T-helper 9 cell (primary cell): ENCODE measurements around the gene TSKU.

ENCODE experiments used
- DNase-seq: peaks from one replicate; pipeline ENCODE4 v3.0.0-alpha.2; 2020

The TSKU gene

DNA sequence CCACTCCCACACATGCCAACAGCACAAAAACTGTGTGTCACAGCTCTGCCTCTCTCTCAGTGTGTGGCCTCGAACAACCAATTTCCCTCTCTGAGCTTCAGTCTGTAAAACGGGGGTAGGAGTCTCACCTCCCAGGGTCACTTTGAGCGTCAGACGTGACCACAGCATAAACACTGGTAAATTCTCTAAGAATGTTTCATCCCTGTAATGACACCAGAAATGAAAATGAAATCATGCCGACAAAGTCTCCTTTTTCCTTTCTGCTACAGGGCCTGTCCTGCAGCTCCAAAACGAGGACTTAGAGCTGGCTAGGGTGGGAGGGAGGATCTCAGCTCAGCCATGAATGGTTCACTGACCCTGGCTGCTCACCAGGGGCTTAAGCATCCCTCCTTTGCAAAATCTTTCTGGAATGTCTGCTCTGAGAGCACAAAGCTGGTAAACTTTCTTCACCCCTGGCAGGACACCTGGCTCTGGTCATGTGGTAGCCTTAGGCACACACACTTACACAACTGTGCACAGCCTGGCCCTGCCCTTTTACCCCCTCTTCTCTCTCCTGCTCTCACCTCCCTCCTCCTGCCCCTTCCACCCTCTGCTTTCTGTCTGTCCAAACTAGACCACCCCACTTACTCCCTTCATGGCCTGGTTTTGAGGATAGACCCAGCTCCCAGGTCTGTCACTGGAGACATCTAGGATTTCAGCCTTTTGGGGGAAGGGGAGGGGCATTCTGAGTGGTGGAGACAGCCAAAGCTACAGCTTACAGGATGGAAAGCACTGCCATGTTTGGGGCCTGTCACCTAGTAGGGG, 12.3 kb upstream of the TSKU start:
- no peak for DNase-seq

- DNase-seq: no peak
Observed at GRCh38 chr11:76771446-76772099, 11.6 kb upstream of the TSKU start.

- DNase-seq: no peak
Observed at GRCh38 chr11:76772100-76772782, 10.9 kb upstream of the TSKU start.

DNA sequence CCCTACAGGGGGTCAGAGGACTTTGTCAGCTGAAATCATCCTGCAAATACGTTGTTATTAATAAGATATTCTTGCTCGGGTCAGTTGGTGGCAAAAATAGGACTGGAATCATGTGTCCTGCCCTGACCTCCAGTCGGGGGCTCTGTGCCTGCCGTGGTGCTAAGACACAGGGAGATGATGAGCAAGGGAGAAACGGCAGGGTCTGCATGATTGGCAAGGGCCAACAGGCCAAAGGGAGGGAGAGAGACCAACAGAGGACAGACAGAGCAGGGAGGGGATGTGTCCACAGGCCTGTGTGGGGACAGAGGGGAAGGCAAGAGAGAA, 10.4 kb upstream of the TSKU start:
- DNase-seq: no peak

DNA sequence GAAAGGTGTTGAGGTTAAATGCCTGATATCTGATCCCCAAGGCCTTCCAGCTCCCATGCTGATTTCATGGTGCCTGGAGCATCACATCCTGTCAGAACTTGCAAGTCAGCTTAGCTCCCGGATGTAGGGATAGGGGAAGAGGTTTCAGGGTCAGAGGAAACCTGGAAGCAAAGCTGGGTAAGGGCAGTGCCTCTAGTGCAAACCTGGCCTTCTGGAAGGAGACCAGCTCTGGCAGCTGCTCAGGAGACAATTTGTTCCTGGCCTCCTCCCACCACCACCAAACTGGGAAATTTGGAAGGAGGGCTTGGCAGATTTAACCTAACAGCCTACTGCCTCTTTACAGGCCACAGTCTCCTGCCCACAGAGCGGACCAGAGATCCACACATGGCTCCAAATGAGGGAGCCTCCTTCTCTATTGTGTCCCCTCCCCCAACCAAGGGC, 9.2 kb upstream of the TSKU start:
- no peak for DNase-seq

- DNase-seq: no peak
Observed at GRCh38 chr11:76776472-76776871, 6.7 kb upstream of the TSKU start.

DNA sequence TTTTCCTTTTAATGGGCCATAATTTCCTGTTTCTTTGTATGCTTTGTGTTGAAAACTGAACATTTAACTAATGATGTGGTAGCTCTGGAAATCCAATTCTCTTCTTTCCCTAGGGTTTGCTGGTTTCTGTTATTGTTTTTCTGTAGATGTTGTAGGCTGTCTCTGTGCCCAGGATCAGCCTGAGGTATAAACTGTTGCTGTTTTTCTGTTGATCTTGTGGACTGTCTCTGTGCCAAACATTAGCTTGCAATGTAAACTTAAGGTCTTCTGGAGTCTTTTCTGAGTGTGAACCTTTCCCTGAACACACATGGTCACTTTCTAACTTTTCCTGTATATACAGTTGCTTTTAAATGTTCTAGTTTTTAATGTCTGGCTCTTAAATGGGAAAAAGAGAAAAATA, 5.9 kb upstream of the TSKU start:
- DNase-seq: no peak

- DNase-seq: no peak
Observed at GRCh38 chr11:76777876-76778275, 5.3 kb upstream of the TSKU start.

DNA sequence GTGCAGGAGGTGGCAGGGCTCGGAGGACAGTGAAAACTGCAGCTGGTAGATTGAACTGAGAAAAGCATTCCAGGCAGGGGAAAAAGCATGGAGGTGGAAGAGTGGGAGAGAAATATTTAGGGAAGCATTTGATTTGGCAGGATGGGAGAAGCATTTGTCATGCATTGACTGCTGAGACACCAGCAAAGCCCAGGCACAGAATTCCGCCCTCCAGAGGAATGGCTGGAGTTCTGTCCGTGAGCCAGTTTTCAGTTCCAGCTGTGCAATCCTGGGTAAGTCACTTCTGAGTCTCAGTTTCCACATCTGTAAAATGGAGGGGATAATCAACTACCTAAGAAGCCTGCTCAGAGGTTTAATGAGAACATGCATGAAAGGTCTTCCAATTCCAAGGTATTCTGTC, 4.3 kb upstream of the TSKU start:
- no peak for DNase-seq

DNA sequence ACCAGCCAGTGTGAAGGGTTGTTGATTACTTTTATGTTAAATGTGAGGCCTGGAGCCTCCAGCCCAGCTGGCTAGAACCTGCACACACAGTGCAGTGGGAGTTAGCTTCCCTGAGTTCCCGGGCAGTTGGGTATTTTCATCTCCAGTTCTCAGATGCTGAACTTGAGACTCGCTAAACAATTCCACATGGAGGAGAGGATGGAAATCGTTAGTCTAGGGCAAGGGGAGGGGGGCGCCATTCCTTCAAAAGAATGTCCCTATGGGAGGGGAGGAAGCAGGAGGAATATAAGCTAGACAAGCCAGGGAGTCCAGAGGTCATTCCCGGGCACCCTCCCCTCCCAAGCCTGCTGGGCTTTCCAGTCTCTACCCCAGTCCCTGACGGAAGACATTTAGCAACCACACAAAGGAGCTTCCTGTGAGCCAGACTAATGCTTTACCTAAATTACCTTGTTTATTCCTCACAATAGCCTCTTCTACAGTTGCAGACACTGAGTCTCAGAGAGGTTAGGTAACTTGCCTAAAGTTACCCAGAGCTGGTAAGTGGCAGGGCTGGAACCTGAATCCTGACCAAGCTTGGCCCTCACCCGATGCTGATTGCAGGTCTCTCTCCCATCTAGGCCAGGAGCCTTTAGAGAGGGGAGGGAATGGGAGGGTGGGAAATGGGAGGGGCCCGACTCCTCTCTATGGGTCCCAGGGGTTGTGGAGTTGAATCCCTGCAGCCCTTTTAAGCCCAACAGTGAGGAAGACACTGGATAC, 1.9 kb upstream of the TSKU start:
- no peak for DNase-seq

GRCh38 chr11:76781807-76782530, 1.2 kb upstream of the TSKU start:
- no peak for DNase-seq

DNA sequence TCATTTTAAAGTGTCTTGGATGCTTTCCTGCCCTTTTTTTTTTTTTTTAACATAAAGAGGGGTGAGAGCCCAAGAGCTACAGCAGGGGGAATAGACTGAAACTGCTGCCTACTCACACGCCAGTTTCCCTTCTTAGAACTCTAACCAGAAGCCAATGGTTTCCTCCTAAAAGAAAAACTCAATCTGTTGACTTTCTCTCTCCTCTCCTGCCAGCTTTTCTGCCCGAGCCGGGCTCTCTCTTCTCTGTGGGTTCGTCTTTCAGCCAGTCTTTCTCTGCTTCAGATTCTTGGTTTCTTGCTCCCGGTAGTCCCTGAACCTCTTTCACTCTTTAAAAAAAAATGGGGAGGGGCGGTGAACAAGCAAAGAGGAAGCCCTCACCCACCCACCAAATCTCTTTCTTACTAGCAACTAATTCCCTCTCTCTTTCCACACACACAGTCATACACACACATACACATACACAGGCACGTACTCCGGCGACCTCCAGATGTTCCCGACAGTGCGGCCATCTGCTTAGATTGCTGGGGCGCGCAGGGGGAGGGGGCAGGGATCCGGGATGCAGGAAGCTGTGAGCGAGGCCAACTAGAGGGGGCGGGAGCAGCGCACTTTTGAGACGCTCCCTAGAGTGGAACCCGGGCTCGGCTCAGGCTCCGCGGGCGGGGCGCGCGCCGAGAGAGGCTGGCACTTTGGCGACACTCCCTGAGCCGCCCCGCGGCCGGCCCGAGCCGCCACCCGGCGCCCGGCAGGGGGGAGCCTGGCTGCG, 444 bp upstream of the TSKU start:
- no peak for DNase-seq

DNA sequence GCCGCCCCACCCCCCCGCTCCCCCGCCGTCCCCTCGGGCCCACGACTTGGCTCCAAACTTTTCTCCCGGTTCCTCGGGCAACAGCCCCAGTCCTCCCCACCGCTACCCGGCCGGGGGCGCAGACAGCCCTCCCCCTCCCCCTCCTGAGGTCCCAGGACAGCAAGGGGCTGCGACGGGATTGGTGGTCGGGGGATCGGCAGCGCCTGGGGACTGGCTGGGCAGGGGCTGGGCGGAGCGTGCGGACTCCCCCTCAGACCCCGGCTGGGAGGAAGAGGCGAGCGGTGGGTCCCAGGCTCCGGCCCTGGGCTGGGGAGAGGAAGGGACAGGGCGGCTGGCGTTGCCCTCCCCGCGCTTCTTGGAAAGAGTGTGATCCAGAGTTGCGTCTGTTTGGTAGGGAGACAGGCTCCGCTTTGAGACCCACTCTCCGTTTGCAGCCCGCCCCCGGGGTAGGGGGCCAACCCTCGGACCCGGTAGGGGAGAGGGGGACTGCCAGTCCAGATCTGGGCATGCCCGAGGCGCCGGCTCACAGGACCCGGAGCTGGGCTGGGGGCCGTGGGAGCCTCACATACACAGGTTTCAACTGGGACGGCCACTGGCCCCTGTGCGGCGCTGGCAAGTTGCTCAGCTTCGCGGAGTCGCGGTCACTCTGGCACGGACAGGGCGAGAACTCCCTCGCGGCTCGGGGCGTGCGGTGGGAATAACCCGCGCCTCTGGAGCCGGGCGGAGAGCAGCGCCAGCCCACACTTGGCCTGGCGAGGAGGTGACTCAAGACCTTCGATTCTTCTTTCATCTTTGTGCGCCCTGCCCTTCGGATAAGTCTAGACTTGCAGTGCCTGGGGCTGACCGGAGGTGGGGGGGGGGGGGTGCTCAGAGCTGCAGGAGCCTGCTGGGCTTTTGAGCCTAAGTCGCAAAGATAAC, 999 bp downstream of the TSKU start:
- DNase-seq: no peak

DNA sequence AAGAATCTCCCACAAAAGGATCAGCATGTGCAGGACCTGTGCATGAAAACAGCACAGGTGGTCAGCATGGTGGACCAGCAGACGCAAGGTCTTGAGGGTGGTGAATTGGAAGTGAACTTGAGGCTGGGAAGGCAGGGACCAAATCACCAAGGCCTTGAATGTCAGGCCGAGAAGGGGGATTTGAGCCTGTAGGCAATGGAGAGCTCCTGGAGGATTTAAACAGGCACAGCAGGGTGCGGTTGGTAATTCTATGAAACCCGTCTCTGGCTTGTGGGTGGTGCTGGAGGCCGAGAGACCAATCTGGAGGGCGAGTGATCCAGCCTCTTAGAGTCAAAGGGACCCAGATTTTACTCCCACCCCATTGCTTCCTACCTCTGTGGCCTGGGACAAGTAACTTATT, 2.4 kb downstream of the TSKU start:
- DNase-seq: no peak

GRCh38 chr11:76786016-76786415, 2.9 kb downstream of the TSKU start:
- no peak for DNase-seq

GRCh38 chr11:76786441-76787014, 3.4 kb downstream of the TSKU start:
- DNase-seq: no peak

DNA sequence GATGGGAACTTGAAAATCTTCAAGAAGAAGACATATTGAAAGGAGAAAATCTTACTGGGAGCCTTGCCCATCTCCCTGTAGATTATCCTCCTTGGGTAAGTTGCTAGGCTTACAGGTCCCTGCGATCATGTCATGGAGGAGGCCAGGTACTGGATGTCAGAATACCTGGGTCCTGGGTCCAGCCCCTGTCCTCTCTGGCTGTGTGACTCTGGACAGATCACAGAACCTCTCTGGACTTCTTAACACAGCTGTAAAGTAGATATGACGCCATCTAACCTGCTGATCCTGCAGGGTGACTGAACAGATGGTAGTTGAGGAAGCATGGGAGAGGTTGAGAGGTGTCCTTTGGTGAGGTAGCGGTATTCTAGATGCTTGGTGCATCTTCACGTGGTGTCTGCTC, 4.1 kb downstream of the TSKU start:
- DNase-seq: no peak

- DNase-seq: no peak
Observed at GRCh38 chr11:76787911-76788596, 4.9 kb downstream of the TSKU start.

GRCh38 chr11:76788661-76789442, 5.7 kb downstream of the TSKU start:
- no peak for DNase-seq
